Uterus (tissue), 4 donors: ENCODE measurements around the gene HRH3. TPM values are rescaled to one million over a fixed set of nuclear protein-coding genes. Genes with fewer than 3 reads are reported as not detected.

Experiments
- DNase-seq, 2 donors: peaks; one replicate each; pipeline ENCODE4 v3.0.0-alpha.2; 2019 to 2020
- H3K27ac ChIP-seq, 2 donors: fragments of 200-600 bp; sonication (generic); 1 replicate in 1 of 2; 2 replicates in 1 of 2; pipeline ENCODE4 v1.5.1; 2016 to 2018
- H3K27me3 ChIP-seq, 2 donors: fragments of 200-600 bp; sonication (generic); one replicate each; pipeline ENCODE4 v1.5.1; 2018 to 2019; ENCODE audit warnings: control low read depth in 1 of 2
- H3K36me3 ChIP-seq, 2 donors: fragments of 200-600 bp; sonication (generic); one replicate each; pipeline ENCODE4 v1.5.1; 2019; ENCODE audit warnings: control low read depth in 1 of 2
- H3K4me1 ChIP-seq, 2 donors: fragments of 200-600 bp; sonication (generic); one replicate each; pipeline ENCODE4 v1.5.1; 2018 to 2019; ENCODE audit warnings: control low read depth in 1 of 2
- H3K4me3 ChIP-seq, 2 donors: fragments of 200-600 bp; sonication (generic); 1 replicate in 1 of 2; 2 replicates in 1 of 2; pipeline ENCODE4 v1.5.1; 2018 to 2019; ENCODE audit warnings: mild to moderate bottlenecking in 1 of 2
- H3K9me3 ChIP-seq, 2 donors: fragments of 200-600 bp; sonication (generic); one replicate each; pipeline ENCODE4 v1.5.1; 2019; ENCODE audit warnings: control low read depth in 1 of 2
- CTCF ChIP-seq, 4 experiments: fragments of 200-600 bp in 2 of 4; fragments of 450-650 bp in 2 of 4; sonication (generic) in 2 of 4; IDR thresholded peaks; one replicate each; pipeline ENCODE4 v1.5.1; 2016 to 2019; ENCODE audit warnings: antibody characterized with exemption in 4 of 4, mild to moderate bottlenecking in 2 of 4, moderate library complexity in 1 of 4
- POLR2A ChIP-seq, 2 donors: fragments of 450-650 bp; IDR thresholded peaks; one replicate each; pipeline ENCODE4 v1.6.1; 2016; ENCODE audit warnings: antibody characterized with exemption in 2 of 2, mild to moderate bottlenecking in 1 of 2, moderate library complexity in 1 of 2
- intact Hi-C: fragments of 100-400 bp; cut with DNase I; formaldehyde crosslinking; loops from one replicate; pipeline ENCODE4 v1.15.1; 2023; ENCODE audit warnings: low total_unique reads
- total RNA-seq, 4 donors: library from RNA; depleted of rRNA in 3 of 4; stranded (reverse); fragments of >200 nt in 3 of 4; gene quantifications; one replicate each; pipeline versions ENCODE4 v1.1.0 to v1.2.4, GENCODE V29; 2014 to 2023
- donor health status: DM: yes; HTN: yes; CAD: no.

The HRH3 gene
- total RNA-seq, 4 donors from 2014 or later, result not detected

- TF ChIP-seq CTCF (IDR thresholded peaks at IDR 0.05), result no peak
- TF ChIP-seq POLR2A (IDR thresholded peaks at IDR 0.05), result no peak
- no peaks in the 10 kb centered on the region for H3K36me3 ChIP-seq
- DNase-seq, result no peak
- H3K9me3 ChIP-seq, result no peaks in the 10 kb centered on the region
- intact Hi-C loops, result no loop called here
- H3K27ac ChIP-seq, result no peak overlapping the region
- no peaks in the 10 kb centered on the region for H3K27me3 ChIP-seq
- no peak overlapping the region for H3K4me3 ChIP-seq
- H3K4me1 ChIP-seq, result no peaks in the 10 kb centered on the region
Observed at GRCh38 chr20:62234339-62234738, 14.3 kb upstream of the HRH3 start.

DNA sequence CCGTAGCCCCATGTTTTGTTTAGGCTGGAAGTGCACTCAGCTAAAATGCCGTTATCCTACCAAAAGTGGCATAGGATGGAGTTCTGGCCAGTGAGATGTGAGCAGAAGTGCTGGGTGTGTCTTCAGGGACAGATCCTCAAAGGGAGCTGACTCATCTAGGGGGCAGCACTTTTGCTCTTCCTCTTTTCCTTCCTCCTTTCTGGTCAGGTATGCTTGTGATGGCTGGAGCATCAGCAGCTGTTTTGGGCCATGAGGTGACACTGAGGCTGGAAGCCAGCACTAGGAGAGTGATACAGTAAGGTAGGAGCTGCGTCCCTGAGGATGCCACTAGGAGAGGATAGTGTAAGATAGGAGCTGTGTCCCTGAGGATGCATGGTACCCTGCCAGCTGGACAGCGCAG, 13.6 kb upstream of the HRH3 start:
- Histone ChIP-seq H3K4me3 (no peak overlapping the region), H3K27ac (no peak overlapping the region), H3K4me1 (no peaks in the 10 kb centered on the region), H3K36me3 (no peaks in the 10 kb centered on the region), H3K9me3 (no peaks in the 10 kb centered on the region), H3K27me3 (no peaks in the 10 kb centered on the region)
- DNase-seq, result no peak
- intact Hi-C loops, result no loop called here
- TF ChIP-seq POLR2A (IDR thresholded peaks at IDR 0.05), result no peak
- TF ChIP-seq CTCF (IDR thresholded peaks at IDR 0.05), result no peak

GRCh38 chr20:62232770-62233645, 12.9 kb upstream of the HRH3 start:
- H3K36me3 ChIP-seq, result no peaks in the 10 kb centered on the region
- no peaks in the 10 kb centered on the region for H3K27me3 ChIP-seq
- TF ChIP-seq CTCF (IDR thresholded peaks at IDR 0.05) (no peak), POLR2A (IDR thresholded peaks at IDR 0.05) (no peak)
- no peaks in the 10 kb centered on the region for H3K4me1 ChIP-seq
- DNase-seq, result no peak
- no peak overlapping the region for H3K27ac ChIP-seq
- intact Hi-C loops, result no loop called here
- no peak overlapping the region for H3K4me3 ChIP-seq
- H3K9me3 ChIP-seq, result no peaks in the 10 kb centered on the region

- intact Hi-C loops, result no loop called here
- TF ChIP-seq POLR2A (IDR thresholded peaks at IDR 0.05), result no peak
- no peak for TF ChIP-seq CTCF (IDR thresholded peaks at IDR 0.05)
- DNase-seq, result no peak
Observed at GRCh38 chr20:62232194-62232593, 12.1 kb upstream of the HRH3 start.

GRCh38 chr20:62231292-62231691, 11.2 kb upstream of the HRH3 start:
- Histone ChIP-seq H3K4me1 (no peaks in the 10 kb centered on the region), H3K27me3 (no peaks in the 10 kb centered on the region), H3K4me3 (no peak overlapping the region), H3K9me3 (no peaks in the 10 kb centered on the region), H3K27ac (no peak overlapping the region), H3K36me3 (no peaks in the 10 kb centered on the region)
- TF ChIP-seq POLR2A (IDR thresholded peaks at IDR 0.05) (no peak), CTCF (IDR thresholded peaks at IDR 0.05) (no peak)
- no peak for DNase-seq
- intact Hi-C loops, result no loop called here

More at GRCh38 chr20:62232194-62232593, 12.1 kb upstream of the HRH3 start:
- Histone ChIP-seq H3K4me3 (no peak overlapping the region), H3K27me3 (no peaks in the 10 kb centered on the region), H3K4me1 (no peaks in the 10 kb centered on the region), H3K9me3 (no peaks in the 10 kb centered on the region), H3K27ac (no peak overlapping the region), H3K36me3 (no peaks in the 10 kb centered on the region)
